BE2C (cell line): ENCODE measurements around the gene GABRR2.

Experiments used
- DNase-seq: peaks from one replicate; pipeline ENCODE4 v3.0.0-alpha.2; 2020
- H3K27me3 ChIP-seq: fragments of 250-450 bp; sonication (Bioruptor Pico); 2 replicates; pipeline ENCODE4 v1.5.1; 2020; ENCODE audit warnings: mild to moderate bottlenecking
- H3K36me3 ChIP-seq: fragments of 250-450 bp; sonication (Bioruptor Pico); 2 replicates; pipeline ENCODE4 v1.5.1; 2020; ENCODE audit warnings: mild to moderate bottlenecking
- H3K4me1 ChIP-seq: fragments of 250-450 bp; sonication (Bioruptor Pico); 2 replicates; pipeline ENCODE4 v1.5.1; 2020
- H3K4me3 ChIP-seq: 2 replicates; pipeline ENCODE4 v1.5.1; 2011; ENCODE audit warnings: low read depth, low read length
- H3K9me3 ChIP-seq: fragments of 250-450 bp; sonication (Bioruptor Pico); 2 replicates; pipeline ENCODE4 v1.5.1; 2020
- CTCF ChIP-seq: IDR thresholded peaks from 2 replicates; pipeline ENCODE4 v1.5.1; 2012; ENCODE audit warnings: mild to moderate bottlenecking, low read depth, low read length

The GABRR2 gene

GRCh38 chr6:89264296-89264695 lies 50.8 kb downstream of the GABRR2 start:
- DNase-seq: no peak
- Histone ChIP-seq H3K9me3 (no peaks in the 10 kb centered on the region), H3K4me1 (no peaks in the 10 kb centered on the region; the same call in 1 of the 2 replicates), H3K36me3 (no peaks in the 10 kb centered on the region), H3K4me3 (no peak overlapping the region), H3K27me3 (no peaks in the 10 kb centered on the region)
- TF ChIP-seq CTCF: no peak

DNA sequence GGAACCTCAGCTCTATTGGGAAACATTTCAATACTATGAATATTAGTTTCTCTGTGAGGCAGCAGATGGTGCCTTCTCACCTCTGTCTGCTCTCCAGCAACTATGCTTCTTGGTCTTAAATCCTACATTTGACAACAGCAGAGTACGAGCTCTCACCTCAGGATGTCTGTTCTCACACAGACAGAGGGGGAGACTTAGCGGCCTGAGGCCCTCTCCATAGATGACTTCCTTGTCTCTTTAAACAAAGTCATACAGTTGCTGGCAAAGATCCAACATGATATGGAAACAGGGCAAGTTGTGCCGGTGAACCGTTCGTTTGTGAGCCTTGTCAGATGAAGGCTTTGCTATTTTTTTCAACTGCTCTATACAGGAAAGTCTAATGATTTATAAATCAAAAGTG lies 54.3 kb downstream of the GABRR2 start:
- no peaks in the 10 kb centered on the region for H3K27me3 ChIP-seq
- no peaks in the 10 kb centered on the region for H3K9me3 ChIP-seq
- no peaks in the 10 kb centered on the region; the same call in 1 of the 2 replicates for H3K4me1 ChIP-seq
- DNase-seq: no peak
- no peak overlapping the region for H3K4me3 ChIP-seq
- H3K36me3 ChIP-seq: no peaks in the 10 kb centered on the region
- no peak for TF ChIP-seq CTCF

GRCh38 chr6:89260310-89260709 lies 54.8 kb downstream of the GABRR2 start:
- no peak for TF ChIP-seq CTCF
- no peak overlapping the region for H3K4me3 ChIP-seq
- H3K36me3 ChIP-seq: no peaks in the 10 kb centered on the region
- H3K9me3 ChIP-seq: no peaks in the 10 kb centered on the region
- H3K4me1 ChIP-seq: no peaks in the 10 kb centered on the region; the same call in 1 of the 2 replicates
- DNase-seq: no peak
- no peaks in the 10 kb centered on the region for H3K27me3 ChIP-seq

GRCh38 chr6:89258912-89259311 lies 56.2 kb downstream of the GABRR2 start:
- Histone ChIP-seq H3K9me3 (no peaks in the 10 kb centered on the region), H3K4me3 (no peak overlapping the region), H3K27me3 (no peaks in the 10 kb centered on the region), H3K36me3 (no peaks in the 10 kb centered on the region), H3K4me1 (no peaks in the 10 kb centered on the region; the same call in 1 of the 2 replicates)
- DNase-seq: no peak
- TF ChIP-seq CTCF: no peak

- no peak for TF ChIP-seq CTCF
- H3K4me1 ChIP-seq: no peaks in the 10 kb centered on the region; the same call in 1 of the 2 replicates
- no peaks in the 10 kb centered on the region for H3K36me3 ChIP-seq
- no peak overlapping the region for H3K4me3 ChIP-seq
- H3K9me3 ChIP-seq: no peaks in the 10 kb centered on the region
- H3K27me3 ChIP-seq: no peaks in the 10 kb centered on the region
- DNase-seq: no peak
Measured at GRCh38 chr6:89257781-89258180, 57.3 kb downstream of the GABRR2 start.

GRCh38 chr6:89257346-89257745 lies 57.8 kb downstream of the GABRR2 start:
- Histone ChIP-seq H3K9me3 (no peaks in the 10 kb centered on the region), H3K4me3 (no peak overlapping the region), H3K36me3 (no peaks in the 10 kb centered on the region), H3K4me1 (no peaks in the 10 kb centered on the region; the same call in 1 of the 2 replicates), H3K27me3 (no peaks in the 10 kb centered on the region)
- TF ChIP-seq CTCF: no peak
- no peak for DNase-seq
